GM18951 (cell line): ENCODE measurements around the gene ARMC10.

Source experiments
- POLR2A ChIP-seq: IDR thresholded peaks from 4 replicates; pipeline ENCODE4 v1.6.1; 2011; ENCODE audit warnings: mild to moderate bottlenecking; ENCODE audit not compliant: insufficient read length, insufficient read depth; ENCODE audit errors: extremely low read depth
- in situ Hi-C: fragments of 300-500 bp; cut with MboI; formaldehyde crosslinking; loops from one replicate; pipeline ENCODE4 v1.12.0; 2022; ENCODE audit warnings: low sequenced_read_pairs, mixed read lengths, inconsistent platforms; ENCODE audit not compliant: unreplicated experiment

ARMC10 gene

GRCh38 chr7:103121641-103122040, 46.7 kb downstream of the ARMC10 start:
- TF ChIP-seq POLR2A, result no peak
- in situ Hi-C loops, result no loop called here

GRCh38 chr7:103123529-103123928, 48.6 kb downstream of the ARMC10 start:
- in situ Hi-C loops, result no loop called here
- no peak for TF ChIP-seq POLR2A

- in situ Hi-C loops, result no loop called here
- TF ChIP-seq POLR2A, result no peak
These were observed 49.6 kb downstream of the ARMC10 start for GRCh38 chr7:103124429-103124979.

GRCh38 chr7:103127006-103127405, 52.1 kb downstream of the ARMC10 start:
- in situ Hi-C loops, result no loop called here
- TF ChIP-seq POLR2A, result no peak

GRCh38 chr7:103129702-103130549, 55.0 kb downstream of the ARMC10 start:
- no peak for TF ChIP-seq POLR2A
- in situ Hi-C loops, result no loop called here

GRCh38 chr7:103130901-103131624, 56.1 kb downstream of the ARMC10 start:
- in situ Hi-C loops, result no loop called here
- no peak for TF ChIP-seq POLR2A

DNA sequence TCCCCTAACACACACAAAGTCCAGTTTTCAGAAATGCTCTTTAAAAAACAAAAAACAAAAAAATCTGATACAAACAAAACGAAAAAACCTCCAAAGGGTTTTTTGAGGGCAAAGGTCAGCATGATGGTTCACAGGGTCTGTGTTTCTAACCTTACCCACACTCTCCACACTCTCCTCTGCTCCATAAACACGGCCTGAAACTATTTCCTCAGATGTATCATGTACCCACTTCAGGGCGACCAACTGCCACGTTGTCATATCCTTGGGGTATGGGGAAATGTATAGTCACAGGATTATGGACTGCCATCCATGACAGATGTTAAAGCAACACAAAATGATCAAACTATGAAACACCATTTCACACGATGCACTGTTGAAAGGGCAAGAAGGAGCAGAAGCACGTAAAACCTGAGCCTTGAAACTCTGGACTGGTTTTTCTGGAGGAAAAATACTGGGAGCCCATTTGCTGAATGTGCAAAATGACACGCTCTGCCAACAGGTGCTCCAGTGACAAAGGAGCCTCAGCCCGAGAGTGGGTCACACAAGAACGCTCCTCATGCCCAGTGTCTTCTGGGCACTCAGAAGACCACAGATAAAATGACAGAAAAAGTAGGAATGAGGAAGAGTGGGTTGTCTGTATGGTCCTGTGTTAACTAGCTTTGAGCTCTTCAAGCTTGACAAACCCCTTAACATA, 58.2 kb downstream of the ARMC10 start:
- in situ Hi-C loops, result no loop called here
- no peak for TF ChIP-seq POLR2A

- no peak for TF ChIP-seq POLR2A
- in situ Hi-C loops, result no loop called here
These were observed 60.1 kb downstream of the ARMC10 start for GRCh38 chr7:103134836-103135554.

DNA sequence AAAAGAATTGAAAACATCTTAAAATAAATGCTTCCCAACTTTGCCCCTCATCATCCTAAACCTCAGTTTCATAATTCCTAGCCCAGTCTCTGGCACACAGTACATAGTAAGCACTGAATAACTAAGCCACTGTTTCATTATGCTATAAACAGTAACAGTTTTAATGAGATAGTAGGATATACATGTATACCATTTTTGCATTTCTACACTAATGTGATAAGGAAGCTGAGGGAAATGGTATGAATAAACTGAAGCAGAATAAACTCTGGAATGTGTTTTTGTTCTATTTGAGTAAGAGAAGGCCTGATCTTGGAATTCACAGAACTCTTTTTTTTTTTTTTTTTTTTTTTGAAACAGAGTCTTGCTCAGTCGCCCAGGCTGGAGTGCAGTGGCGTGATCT, 65.1 kb downstream of the ARMC10 start:
- TF ChIP-seq POLR2A, result no peak
- in situ Hi-C loops, result no loop called here

DNA sequence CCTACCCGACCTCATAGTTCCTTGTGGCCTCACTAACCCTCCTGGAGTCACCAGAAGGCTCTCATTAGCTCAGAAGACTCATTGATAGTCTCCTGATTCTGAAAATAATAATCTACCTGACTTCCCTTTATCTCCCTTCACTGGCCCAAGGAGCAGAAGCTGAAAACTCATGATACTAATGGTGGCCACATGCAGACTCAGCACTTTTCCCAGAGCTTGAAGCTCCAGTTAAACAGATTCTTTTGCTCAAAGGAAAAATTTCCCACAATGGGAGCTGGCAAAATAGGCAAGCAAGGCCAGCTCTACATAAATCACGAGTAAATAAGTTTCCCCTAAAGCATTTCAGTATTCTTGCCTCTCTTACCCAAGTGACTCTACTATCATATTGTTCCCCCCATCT, 65.7 kb downstream of the ARMC10 start:
- no peak for TF ChIP-seq POLR2A
- in situ Hi-C loops, result no loop called here

GRCh38 chr7:103141753-103142404, 66.9 kb downstream of the ARMC10 start:
- no peak for TF ChIP-seq POLR2A
- in situ Hi-C loops, result no loop called here

- in situ Hi-C loops, result no loop called here
- TF ChIP-seq POLR2A, result no peak
These were observed 67.6 kb downstream of the ARMC10 start for GRCh38 chr7:103142494-103142893.
